ENCODE results near the gene DENND1A.
"Not testable (repeated sequence)": the region's sequence is repeated elsewhere in the genome, so short reads cannot be mapped to it uniquely, and the experiment has no call there.

Gene DENND1A

GRCh38 chr9:123823194-123823947, 106.6 kb downstream of the DENND1A start:
- in situ Hi-C loops (cut with MboI; ENCODE audit: low sequenced_read_pairs) = no loop called here

DNA sequence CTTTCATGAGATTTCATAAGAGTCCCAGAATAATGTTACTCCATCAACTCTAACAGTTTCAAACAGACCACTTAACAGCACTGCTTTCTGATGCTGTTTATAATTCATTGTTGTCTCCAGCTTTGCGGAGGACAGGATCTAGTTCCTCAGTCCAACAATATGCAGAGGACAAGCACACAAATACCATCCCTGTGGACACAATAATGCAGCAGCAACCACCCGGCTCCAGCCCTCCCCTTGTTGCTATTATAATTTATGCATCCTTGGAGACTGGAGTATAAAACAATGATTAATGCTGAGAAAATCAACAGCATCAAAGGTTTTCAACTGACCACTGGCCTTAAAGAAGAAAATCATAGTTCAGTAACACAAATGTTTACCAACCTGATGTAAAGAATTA, 108.3 kb downstream of the DENND1A start:
- in situ Hi-C loops (cut with MboI; ENCODE audit: low sequenced_read_pairs) = no loop called here

DNA sequence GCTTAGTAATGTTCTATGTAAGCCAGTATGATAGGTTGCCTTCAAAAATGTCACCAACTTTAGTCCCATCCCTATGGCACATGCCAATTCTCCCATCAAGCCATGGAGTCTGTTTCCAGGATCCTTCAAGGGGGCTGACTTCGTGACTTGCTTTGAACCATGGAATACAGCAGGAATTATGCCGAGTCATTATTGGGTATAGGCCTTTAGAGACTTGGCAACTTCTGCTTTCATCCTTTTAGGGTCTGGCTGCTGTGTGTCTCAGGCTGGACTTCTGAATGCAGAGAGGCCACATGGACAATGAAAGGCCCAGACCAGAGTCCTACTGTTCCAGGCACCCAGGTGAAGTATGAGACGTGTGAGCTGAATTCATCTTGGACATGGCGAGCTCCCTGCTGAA, 109.8 kb downstream of the DENND1A start:
- in situ Hi-C loops (cut with MboI; ENCODE audit: low sequenced_read_pairs) = no loop called here

- in situ Hi-C loops (cut with MboI; ENCODE audit: low sequenced_read_pairs) = no loop called here
These were observed 113.0 kb downstream of the DENND1A start for GRCh38 chr9:123816817-123817472.

- in situ Hi-C loops (cut with MboI; ENCODE audit: low sequenced_read_pairs) = not testable (repeated sequence)
These were observed 114.1 kb downstream of the DENND1A start for GRCh38 chr9:123815856-123816255.

DNA sequence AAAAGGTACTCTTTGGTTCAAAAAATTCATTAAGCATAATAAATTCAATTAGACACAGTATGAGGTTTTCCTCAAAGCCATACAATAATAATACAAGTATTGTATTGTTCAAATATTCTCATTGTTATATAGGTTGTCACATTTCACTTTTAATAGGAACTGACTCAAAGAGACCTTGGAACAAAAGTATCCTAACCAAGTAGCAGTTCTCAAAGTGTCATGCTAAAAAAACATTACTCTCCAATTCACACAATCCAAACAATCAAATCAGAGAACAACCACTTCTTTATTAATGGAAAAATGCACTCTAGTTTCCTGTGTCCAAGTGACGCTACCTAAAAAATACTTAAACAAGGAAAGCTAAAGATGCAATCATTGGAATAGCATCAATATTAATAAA, 115.4 kb downstream of the DENND1A start:
- in situ Hi-C loops (cut with MboI; ENCODE audit: low sequenced_read_pairs) = no loop called here

DNA sequence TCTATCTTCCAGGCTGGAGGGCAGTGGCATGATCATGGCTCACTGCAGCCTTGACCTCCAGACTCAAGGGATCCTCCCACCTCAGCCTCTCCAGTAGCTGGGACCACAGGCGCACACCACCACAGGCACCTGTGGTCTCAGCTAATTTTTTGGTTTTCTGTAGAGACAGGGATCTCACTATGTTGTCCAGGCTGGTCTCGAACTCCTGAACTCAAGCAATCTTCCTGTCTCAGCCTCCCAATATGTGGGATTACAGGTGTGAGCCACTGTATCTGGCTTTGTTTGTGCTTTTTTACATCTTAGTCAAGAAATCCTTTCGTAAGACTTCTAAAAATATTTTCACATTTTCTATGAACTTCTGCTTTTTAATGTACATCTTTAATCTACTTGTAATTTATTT, 116.9 kb downstream of the DENND1A start:
- in situ Hi-C loops (cut with MboI; ENCODE audit: low sequenced_read_pairs) = no loop called here

- in situ Hi-C loops (cut with MboI; ENCODE audit: low sequenced_read_pairs) = no loop called here
These were observed 122.7 kb downstream of the DENND1A start for GRCh38 chr9:123807251-123807650.

- in situ Hi-C loops (cut with MboI; ENCODE audit: low sequenced_read_pairs) = no loop called here
These were observed 123.1 kb downstream of the DENND1A start for GRCh38 chr9:123806829-123807228.

DNA sequence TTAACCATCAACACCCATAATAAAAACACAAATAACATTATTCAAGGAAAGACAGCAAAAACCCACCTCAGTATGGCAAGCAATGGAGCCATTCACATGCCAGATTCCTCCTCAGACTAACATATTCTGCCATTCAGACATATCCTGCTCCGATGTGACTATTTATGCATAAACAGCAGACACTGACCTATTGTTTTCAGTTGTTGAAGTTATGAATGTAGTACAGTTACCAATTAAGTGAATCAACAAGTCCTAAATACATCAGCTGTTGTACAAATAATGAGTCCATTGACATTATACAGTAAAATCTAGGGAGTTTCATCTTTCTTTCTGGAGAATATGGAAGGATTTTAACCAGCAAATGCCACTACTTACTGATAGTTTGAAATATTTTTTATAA, 131.7 kb downstream of the DENND1A start:
- in situ Hi-C loops (cut with MboI; ENCODE audit: low sequenced_read_pairs) = no loop called here

DNA sequence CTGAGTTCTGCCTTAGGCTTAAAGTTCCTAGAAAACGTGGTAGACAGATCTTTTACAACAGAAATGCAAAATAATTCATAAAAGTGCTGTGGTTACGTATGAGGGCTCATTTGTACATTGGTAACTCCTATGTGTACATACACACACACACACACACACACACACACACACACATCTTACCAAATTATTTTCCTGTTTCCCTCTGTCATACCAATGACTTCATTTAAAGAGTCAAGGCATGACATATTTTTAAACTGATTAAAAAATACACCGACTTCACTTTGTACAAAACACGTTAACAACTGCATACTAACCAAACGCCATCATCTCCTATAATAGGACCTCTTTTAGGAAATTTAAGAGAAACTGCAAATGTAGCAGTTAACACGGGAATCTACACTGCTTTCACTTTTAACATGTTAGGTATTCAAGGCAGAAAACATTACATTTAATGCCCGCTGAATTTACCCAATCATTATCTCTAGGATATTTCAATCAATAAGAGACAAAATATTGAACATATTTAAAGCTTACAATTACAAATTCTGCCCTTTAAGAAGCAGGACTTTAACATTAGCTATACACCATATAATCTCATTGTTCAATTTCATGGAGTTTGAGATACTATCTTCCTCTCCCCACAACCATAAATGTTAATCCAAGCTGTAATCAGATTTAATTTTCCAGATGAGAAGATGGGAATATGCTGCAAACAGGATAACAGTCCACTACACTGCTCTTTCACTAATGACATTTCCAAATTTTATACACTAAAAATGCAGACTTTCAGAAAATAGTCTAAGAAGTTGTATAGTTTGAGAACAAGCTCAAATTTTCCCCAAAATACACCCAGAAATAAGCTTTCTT, 133.1 kb downstream of the DENND1A start:
- in situ Hi-C loops (cut with MboI; ENCODE audit: low sequenced_read_pairs) = no loop called here

GRCh38 chr9:123796094-123796493, 133.8 kb downstream of the DENND1A start:
- in situ Hi-C loops (cut with MboI; ENCODE audit: low sequenced_read_pairs) = no loop called here

GRCh38 chr9:123795336-123795735, 134.6 kb downstream of the DENND1A start:
- in situ Hi-C loops (cut with MboI; ENCODE audit: low sequenced_read_pairs) = no loop called here

DNA sequence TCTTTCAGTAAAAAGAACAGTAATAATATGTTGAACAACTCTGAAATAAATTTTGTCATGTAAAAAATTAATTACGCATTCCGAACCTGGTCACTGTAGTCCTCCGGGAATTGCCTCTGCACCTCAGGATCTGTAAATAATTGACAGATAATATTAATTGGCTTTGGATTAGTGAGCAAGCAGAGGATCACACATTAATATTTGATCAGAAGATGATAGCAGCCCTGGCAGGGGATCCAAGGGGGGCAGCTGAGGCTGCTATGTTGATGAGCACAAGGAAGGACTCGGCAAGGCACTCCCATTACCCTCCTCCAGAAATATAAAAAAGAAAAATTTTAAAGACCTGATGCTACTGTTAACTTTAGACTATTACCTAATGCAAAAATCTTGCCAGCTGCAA, 137.4 kb downstream of the DENND1A start:
- in situ Hi-C loops (cut with MboI; ENCODE audit: low sequenced_read_pairs) = no loop called here

DNA sequence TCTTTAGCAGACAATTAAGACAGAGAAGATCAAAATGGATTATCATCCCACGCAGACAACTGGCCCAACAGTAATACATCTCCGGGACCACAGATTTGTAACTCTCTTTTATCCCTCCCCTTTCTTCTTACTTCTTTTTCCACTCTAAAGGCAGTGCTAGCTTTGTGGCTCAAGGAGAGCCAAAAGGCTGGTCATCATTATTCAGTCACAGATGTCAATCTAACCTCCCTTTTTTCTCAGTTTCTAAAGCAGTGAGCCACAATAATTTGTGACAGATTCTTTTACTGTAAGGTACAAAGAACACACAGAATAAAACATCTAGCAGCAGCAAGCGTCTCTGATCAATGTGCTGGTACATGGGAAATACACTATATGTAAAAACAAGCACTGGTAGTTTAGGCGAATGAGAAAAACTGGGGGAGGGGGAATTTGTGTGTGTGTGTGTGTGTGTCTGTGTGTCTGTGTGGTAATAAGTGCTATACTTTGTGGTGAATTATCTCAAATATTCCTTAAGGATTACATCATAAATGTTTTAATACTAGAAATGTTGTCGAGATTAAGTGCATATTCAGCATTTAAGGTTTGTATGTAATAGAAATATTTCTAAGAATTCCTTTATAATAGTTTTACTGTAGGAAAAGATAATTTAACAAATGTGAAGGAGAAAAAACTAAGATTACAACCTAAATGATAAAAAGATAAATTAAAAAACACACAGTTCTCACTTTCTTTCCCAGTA, 140.2 kb downstream of the DENND1A start:
- in situ Hi-C loops (cut with MboI; ENCODE audit: low sequenced_read_pairs) = no loop called here

DNA sequence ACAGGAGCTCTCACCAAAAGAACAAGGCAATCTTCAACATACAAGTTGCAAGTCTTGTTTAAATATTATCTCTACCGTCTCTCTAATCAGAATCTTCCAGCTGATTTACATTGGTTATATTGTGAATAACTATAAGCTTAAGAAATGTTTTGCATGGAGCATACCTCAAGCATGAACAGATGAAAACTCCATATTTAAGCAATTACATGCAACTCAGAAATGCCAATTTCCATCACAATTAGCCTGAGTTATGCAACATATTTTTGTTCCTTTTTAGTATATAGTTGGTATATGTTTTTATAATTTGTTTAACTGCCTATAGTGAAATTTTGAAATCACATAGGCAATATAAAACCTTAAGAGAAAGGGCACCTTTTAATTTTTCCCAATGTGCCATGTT, 142.5 kb downstream of the DENND1A start:
- in situ Hi-C loops (cut with MboI; ENCODE audit: low sequenced_read_pairs) = no loop called here

GRCh38 chr9:123784518-123784917, 145.4 kb downstream of the DENND1A start:
- in situ Hi-C loops (cut with MboI; ENCODE audit: low sequenced_read_pairs) = no loop called here

DNA sequence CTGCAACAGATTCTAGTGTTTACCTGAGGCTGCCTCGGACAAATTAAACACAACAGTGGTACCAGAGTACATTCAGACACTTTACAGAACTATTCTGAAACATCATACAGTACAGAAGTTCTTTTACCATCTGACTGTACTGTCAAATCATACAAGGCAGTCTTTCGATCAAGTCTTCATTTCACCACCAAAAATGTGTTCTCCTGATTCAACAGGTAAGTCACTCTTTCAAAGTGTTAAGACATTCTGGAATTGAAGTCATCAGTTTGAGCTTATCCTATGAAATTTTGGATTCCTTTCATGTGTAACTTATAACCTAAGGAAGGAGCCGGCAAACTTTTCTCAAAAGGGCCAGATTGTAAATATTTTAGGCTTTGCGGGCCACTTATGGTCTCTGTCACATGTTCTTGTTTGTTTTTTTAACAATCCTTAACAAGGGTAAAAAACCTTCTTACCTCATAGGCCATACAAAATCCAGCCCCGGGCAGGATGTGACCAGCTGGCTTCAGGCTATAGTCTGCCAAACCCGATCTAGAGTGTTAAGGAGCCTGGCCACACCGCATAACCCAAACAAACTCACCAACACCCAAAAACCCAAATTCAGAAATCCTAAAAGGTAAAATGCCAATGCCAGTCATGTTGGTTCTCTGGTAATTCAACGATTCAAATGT, 151.6 kb downstream of the DENND1A start:
- in situ Hi-C loops (cut with MboI; ENCODE audit: low sequenced_read_pairs) = no loop called here

GRCh38 chr9:123776708-123777537, 153.0 kb downstream of the DENND1A start:
- in situ Hi-C loops (cut with MboI; ENCODE audit: low sequenced_read_pairs) = no loop called here
